Mesodermal cell (in vitro differentiated cells): ENCODE results near the gene ORMDL2.
"Not testable (repeated sequence)": the region's sequence is repeated elsewhere in the genome, so short reads cannot be mapped to it uniquely, and the experiment has no call there.

Experiments
- H3K27ac ChIP-seq: 2 replicates; pipeline ENCODE4 v1.7.0; 2013; ENCODE audit warnings: mild to moderate bottlenecking, low read depth, low read length, moderate library complexity; ENCODE audit not compliant: severe bottlenecking
- H3K36me3 ChIP-seq: 2 replicates; pipeline ENCODE4 v1.7.1; 2013; ENCODE audit warnings: mild to moderate bottlenecking, low read length, moderate library complexity; ENCODE audit not compliant: control insufficient read depth, insufficient read depth
- H3K4me1 ChIP-seq: one replicate; pipeline ENCODE4 v1.7.1; 2013; ENCODE audit warnings: mild to moderate bottlenecking, low read length; ENCODE audit not compliant: insufficient read depth, control insufficient read depth, poor library complexity, severe bottlenecking
- H3K4me3 ChIP-seq: 2 replicates; pipeline ENCODE4 v1.7.0; 2013; ENCODE audit warnings: low read length, control low read depth, mild to moderate bottlenecking; ENCODE audit not compliant: insufficient read depth, poor library complexity, severe bottlenecking; ENCODE audit errors: extremely low read depth
- H3K9me3 ChIP-seq: 2 replicates; pipeline ENCODE4 v1.7.1; 2013; ENCODE audit warnings: mild to moderate bottlenecking, low read length, moderate library complexity; ENCODE audit not compliant: control insufficient read depth
- WGBS, 2 experiments: methylation state at CpG; one replicate each; pipeline ENCODE4 v1.1.5; 2013; ENCODE audit warnings: missing lambda C conversion rate in 2 of 2; ENCODE audit not compliant: insufficient coverage in 2 of 2; 5-methylcytosine and 5-hydroxymethylcytosine counted together

ORMDL2 gene

GRCh38 chr12:55852740-55853139 is 34.9 kb downstream of the ORMDL2 start:
- Histone ChIP-seq H3K27ac (no peak overlapping the region), H3K4me1 (peaks cover 15% of the 10 kb centered on the region), H3K4me3 (no peak overlapping the region), H3K36me3 (no peaks in the 10 kb centered on the region), H3K9me3 (no peaks in the 10 kb centered on the region)
- no CpG with 5 or more reads among the region's 1 CpG for whole genome bisulfite sequencing, 2 experiments

DNA sequence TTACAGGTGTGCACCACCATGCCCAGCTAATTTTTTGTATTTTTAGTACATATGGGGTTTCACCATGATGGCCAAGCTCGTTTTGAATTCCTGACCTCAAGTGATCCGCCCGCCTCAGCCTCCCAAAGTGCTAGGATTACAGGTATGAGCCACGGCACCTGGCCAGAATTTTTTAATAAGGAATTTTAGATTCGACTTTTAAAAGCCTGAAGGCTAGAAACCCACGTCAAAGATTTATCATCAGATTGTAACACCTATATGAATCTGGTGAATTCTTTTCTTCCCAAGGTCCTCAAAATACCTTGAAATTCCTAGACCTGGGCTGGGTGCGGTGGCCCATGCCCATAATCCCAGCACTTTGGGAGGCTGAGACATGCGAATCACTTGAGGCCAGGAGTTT is 43.6 kb downstream of the ORMDL2 start:
- no peak overlapping the region for H3K4me3 ChIP-seq
- WGBS, 2 experiments, result 92 to 94% methylated on average over 7 of the region's 8 CpGs

DNA sequence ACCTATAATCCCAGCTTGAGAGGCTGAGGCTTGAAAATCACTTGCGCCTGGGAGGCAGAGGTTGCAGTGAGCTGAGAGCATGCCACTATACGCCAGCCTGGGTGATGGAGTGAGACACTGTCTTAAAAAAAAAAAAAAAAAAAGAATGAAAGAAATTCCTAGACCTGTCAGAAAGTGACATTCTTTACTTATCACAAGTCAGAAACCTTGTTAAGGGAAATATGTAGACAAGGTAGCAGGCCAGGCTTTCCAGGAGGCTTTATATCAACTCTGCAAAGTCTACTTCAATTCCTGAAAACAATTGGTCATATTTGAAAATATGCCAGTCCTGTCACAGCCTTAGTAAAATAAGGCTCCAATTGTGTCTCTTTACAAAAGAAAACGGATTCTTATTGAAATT is 44.0 kb downstream of the ORMDL2 start:
- 91% methylated on average over 1 of the region's 3 CpGs; no CpG with 5 or more reads in 1 of the 2 experiments for WGBS, 2 experiments
- no peaks in the 10 kb centered on the region for H3K4me1 ChIP-seq
- no peak overlapping the region for H3K27ac ChIP-seq
- no peaks in the 10 kb centered on the region for H3K36me3 ChIP-seq
- H3K4me3 ChIP-seq, result no peak overlapping the region
- H3K9me3 ChIP-seq, result peaks cover 4% of the 10 kb centered on the region

More for the DNA sequence above, 43.6 kb downstream of the ORMDL2 start:
- H3K36me3 ChIP-seq, result no peaks in the 10 kb centered on the region
- peaks cover 4% of the 10 kb centered on the region for H3K9me3 ChIP-seq
- no peaks in the 10 kb centered on the region for H3K4me1 ChIP-seq
- H3K27ac ChIP-seq, result no peak overlapping the region

DNA sequence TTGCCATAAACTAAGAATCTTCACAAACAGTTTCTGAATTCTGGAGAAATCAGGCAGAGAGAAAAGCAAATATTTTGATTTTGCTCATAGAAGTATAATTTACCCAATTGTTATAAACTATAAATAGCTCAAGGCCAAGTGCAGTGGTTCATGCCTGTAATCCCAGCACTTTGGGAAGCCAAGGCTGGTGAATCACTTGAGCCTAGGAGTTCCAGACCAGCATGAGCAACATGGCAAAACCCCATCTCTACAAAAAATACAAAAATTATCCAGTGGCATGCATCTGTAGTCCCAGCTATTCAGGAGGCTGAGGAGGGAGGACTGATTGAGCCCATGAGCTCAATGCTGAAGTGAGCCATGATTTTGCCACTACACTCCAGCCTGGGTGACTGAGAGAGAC is 44.4 kb downstream of the ORMDL2 start:
- Histone ChIP-seq H3K27ac (no peak overlapping the region), H3K4me3 (no peak overlapping the region)

GRCh38 chr12:55862931-55863330 is 45.1 kb downstream of the ORMDL2 start:
- not testable (repeated sequence) for H3K27ac ChIP-seq, H3K4me1 ChIP-seq, H3K9me3 ChIP-seq, H3K36me3 ChIP-seq, H3K4me3 ChIP-seq
- 67 to 96% methylated on average over 1 to 4 of the region's 13 CpGs for WGBS, 2 experiments

More for the DNA sequence above, 44.4 kb downstream of the ORMDL2 start:
- Histone ChIP-seq H3K36me3 (no peaks in the 10 kb centered on the region), H3K9me3 (peaks cover 4% of the 10 kb centered on the region), H3K4me1 (no peaks in the 10 kb centered on the region)

DNA sequence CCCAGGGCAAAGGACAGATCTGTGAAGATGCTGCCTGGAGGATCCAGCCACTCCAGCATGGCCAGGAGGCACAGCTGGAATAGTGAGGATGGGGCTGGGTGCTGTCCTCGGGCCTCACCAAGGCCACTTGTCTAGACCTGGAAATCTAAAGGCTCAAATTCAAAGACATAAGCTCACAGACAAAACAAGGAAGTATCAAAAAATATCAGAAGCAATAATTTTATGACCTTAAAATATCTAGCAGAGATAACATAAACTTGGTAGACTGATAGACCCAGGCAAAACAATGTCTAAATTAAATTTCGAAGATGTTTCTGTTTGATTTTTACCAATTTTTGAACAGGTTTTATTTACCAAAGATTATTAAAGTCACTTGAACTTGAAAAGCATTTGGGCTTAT is 47.5 kb downstream of the ORMDL2 start:
- H3K9me3 ChIP-seq, result peaks cover 4% of the 10 kb centered on the region
- WGBS, 2 experiments, result 100% methylated on average over 1 of the region's 2 CpGs; no CpG with 5 or more reads in 1 of the 2 experiments
- no peak overlapping the region for H3K27ac ChIP-seq

DNA sequence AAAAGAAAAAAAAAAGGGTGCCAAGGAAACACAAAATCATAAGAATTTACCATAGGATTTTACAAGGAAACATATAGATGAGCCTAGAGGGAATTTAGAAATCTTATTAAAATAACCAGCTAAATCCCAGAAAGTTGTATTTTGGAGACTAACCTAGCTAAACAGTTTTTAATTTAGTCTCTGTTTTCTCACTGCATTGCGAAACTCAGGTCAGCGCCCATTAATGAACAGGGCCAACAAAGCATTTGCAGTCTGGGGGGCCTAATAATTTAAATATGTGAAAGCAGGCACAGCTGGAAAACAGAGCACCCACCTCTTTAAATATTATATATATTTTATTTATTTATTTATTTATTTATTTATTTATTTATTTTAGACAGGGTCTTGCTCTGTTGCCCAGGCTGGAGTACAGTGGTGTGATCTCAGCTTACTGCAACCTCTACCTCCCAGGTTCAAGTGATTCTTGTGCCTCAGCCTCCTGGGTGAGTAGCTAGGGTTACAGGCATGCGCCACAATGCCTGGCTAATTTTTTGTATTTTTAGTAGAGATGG is 48.7 kb downstream of the ORMDL2 start:
- H3K36me3 ChIP-seq, H3K9me3 ChIP-seq, H3K27ac ChIP-seq, H3K4me1 ChIP-seq, H3K4me3 ChIP-seq: not testable (repeated sequence)
- 100% methylated on average over 1 to 2 of the region's 3 CpGs for WGBS, 2 experiments

More for the DNA sequence above, 47.5 kb downstream of the ORMDL2 start:
- Histone ChIP-seq H3K4me1 (no peaks in the 10 kb centered on the region), H3K4me3 (no peak overlapping the region), H3K36me3 (no peaks in the 10 kb centered on the region)
